ENCODE measurements around the gene CXCL9. TPM values are rescaled to one million over a fixed set of nuclear protein-coding genes. Genes with fewer than 3 reads are reported as not detected.

CXCL9 gene
- polyA plus RNA-seq, 3 donors: 0.46 to 0.95 (median 0.55) TPM

DNA sequence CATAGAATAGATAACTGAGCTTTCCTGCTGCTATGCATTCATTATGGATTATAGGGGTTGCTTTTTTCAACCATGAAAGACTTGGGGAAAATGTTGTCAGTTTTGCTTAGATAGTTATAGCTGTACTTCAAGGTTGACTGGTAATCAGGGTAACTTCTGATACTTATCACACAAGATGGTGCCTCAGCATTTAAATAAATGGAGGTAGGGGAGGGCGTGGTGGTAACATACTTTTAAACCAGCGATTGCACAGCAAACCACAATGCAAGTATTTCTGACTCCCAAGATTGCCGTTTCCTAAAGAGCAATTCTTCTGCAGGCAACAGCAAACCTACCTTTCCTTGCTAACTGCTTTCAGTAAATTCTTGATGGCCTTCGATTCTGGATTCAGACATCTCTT lies 14.7 kb upstream of the CXCL9 start:
- H4K20me1 ChIP-seq (ENCODE audit: insufficient read depth, low read length): no peaks in the 10 kb centered on the region
- intact Hi-C loops (cut with micrococcal nuclease): no loop called here
- no peak overlapping the region for H3K27ac Mint-ChIP-seq

DNA sequence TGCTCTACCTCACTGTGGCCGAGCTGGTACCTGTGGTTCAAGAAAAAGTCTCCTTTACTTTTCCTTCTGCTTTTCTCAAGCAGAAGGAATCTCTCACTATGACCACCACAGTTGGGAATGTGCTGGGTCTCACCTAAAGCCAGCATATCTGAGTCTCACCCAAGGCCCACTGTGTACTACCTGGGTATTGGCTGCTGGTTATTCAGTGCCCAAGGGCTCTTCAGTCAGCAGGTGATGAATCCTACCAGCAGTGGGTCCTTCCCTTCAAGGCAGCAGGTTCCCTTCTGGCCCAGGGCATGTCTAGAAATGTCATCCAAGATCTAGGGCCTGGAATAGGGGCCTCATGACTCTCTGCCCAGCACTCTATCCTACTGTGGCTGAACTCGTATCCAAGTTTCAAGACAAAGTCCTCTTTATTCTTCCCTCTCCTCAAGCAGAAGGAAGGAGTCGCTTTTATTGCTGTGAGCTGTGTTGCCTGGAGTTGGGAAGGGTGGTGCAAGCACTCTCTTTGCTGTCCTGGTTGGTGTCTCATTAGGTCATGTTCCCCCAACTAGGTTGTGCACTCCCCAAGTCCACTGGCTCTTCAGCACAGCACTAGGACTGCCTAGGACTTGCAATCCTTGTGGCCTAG lies 9.9 kb upstream of the CXCL9 start:
- no peak overlapping the region for H3K4me3 ChIP-seq (replicated peaks in 1 of 3; ENCODE audit: low read depth in 2 of 3, low read length in 3 of 3)
- DNase-seq: no peak
- H3K4me1 ChIP-seq (ENCODE audit: control insufficient read depth in 1 of 2, insufficient read depth in 2 of 2, low read length in 2 of 2): peaks cover 10 to 13% of the 10 kb centered on the region in 2 donors
- TF ChIP-seq CTCF (IDR thresholded peaks at IDR 0.05): no peak
- H3K4me2 ChIP-seq (replicated peaks; ENCODE audit: extremely low read depth, low read length, poor library complexity, severe bottlenecking): no peak overlapping the region
- H2AFZ ChIP-seq (ENCODE audit: insufficient read depth, low read depth, low read length, poor library complexity, severe bottlenecking): no peak overlapping the region
- Mint-ChIP-seq H3K9me3 (no peaks in the 10 kb centered on the region), H3K4me3 (no peak overlapping the region), H3K36me3 (no peaks in the 10 kb centered on the region), H3K27me3 (ENCODE audit: low read depth in 3 of 3) (no peaks in the 10 kb centered on the region), H3K27ac (no peak overlapping the region), H3K4me1 (peaks cover 36% of the 10 kb centered on the region)
- no peaks in the 10 kb centered on the region for H3K79me2 ChIP-seq (ENCODE audit: insufficient read depth, low read length)
- WGBS (ENCODE audit: insufficient coverage): 75% methylated on average over 1 of the region's 3 CpGs
- H4K20me1 ChIP-seq (ENCODE audit: insufficient read depth, low read length): no peaks in the 10 kb centered on the region
- no peaks in the 10 kb centered on the region for H3K9me3 ChIP-seq (replicated peaks in 1 of 2; ENCODE audit: control insufficient read depth in 1 of 2, insufficient read depth in 1 of 2, low read length in 2 of 2)
- H3K27ac ChIP-seq (ENCODE audit: low read depth in 1 of 2, low read length in 2 of 2): no peak overlapping the region
- no peaks in the 10 kb centered on the region for H3K36me3 ChIP-seq (replicated peaks in 1 of 2; ENCODE audit: control insufficient read depth in 1 of 2, insufficient read depth in 2 of 2, low read length in 2 of 2)
- intact Hi-C loops (cut with micrococcal nuclease): no loop called here
- H3K9ac ChIP-seq (ENCODE audit: insufficient read depth, low read length, poor library complexity, severe bottlenecking): no peak overlapping the region
- H3K27me3 ChIP-seq (ENCODE audit: control insufficient read depth in 2 of 2, insufficient read depth in 2 of 2, low read length in 2 of 2): no peaks in the 10 kb centered on the region

More for the DNA sequence above, 14.7 kb upstream of the CXCL9 start:
- peaks cover 0 to 3% (median 1%) of the 10 kb centered on the region in 3 donors for H3K27me3 Mint-ChIP-seq (ENCODE audit: low read depth in 3 of 3)
- no peak overlapping the region for H2AFZ ChIP-seq (ENCODE audit: insufficient read depth, low read depth, low read length, poor library complexity, severe bottlenecking)
- no peaks in the 10 kb centered on the region for H3K79me2 ChIP-seq (ENCODE audit: insufficient read depth, low read length)
- TF ChIP-seq CTCF (IDR thresholded peaks at IDR 0.05): no peak
- WGBS (ENCODE audit: insufficient coverage): no CpG with 5 or more reads among the region's 4 CpGs
- no peak overlapping the region for H3K4me2 ChIP-seq (replicated peaks; ENCODE audit: extremely low read depth, low read length, poor library complexity, severe bottlenecking)
- no peaks in the 10 kb centered on the region for H3K36me3 ChIP-seq (replicated peaks in 1 of 2; ENCODE audit: control insufficient read depth in 1 of 2, insufficient read depth in 2 of 2, low read length in 2 of 2)
- H3K27me3 ChIP-seq (ENCODE audit: control insufficient read depth in 2 of 2, insufficient read depth in 2 of 2, low read length in 2 of 2): no peaks in the 10 kb centered on the region
- no peak overlapping the region for H3K4me3 ChIP-seq (replicated peaks in 1 of 3; ENCODE audit: low read depth in 2 of 3, low read length in 3 of 3)
- H3K4me1 Mint-ChIP-seq: peaks cover 41% of the 10 kb centered on the region
- H3K9me3 ChIP-seq (replicated peaks in 1 of 2; ENCODE audit: control insufficient read depth in 1 of 2, insufficient read depth in 1 of 2, low read length in 2 of 2): no peaks in the 10 kb centered on the region
- H3K4me1 ChIP-seq (ENCODE audit: control insufficient read depth in 1 of 2, insufficient read depth in 2 of 2, low read length in 2 of 2): peaks cover 16 to 17% of the 10 kb centered on the region in 2 donors
- no peak for DNase-seq
- no peak overlapping the region for H3K9ac ChIP-seq (ENCODE audit: insufficient read depth, low read length, poor library complexity, severe bottlenecking)
- H3K9me3 Mint-ChIP-seq: no peaks in the 10 kb centered on the region
- peaks cover 0 to 2% of the 10 kb centered on the region in 2 donors for H3K36me3 Mint-ChIP-seq
- no peak overlapping the region for H3K4me3 Mint-ChIP-seq
- no peak overlapping the region for H3K27ac ChIP-seq (ENCODE audit: low read depth in 1 of 2, low read length in 2 of 2)
